ENCODE results near the gene PNPLA3. TPM values are rescaled to one million over a fixed set of nuclear protein-coding genes. Genes with fewer than 3 reads are reported as not detected.

The PNPLA3 gene
- total RNA-seq, 1 experiment from 2014 or later, result 0.36 TPM

DNA sequence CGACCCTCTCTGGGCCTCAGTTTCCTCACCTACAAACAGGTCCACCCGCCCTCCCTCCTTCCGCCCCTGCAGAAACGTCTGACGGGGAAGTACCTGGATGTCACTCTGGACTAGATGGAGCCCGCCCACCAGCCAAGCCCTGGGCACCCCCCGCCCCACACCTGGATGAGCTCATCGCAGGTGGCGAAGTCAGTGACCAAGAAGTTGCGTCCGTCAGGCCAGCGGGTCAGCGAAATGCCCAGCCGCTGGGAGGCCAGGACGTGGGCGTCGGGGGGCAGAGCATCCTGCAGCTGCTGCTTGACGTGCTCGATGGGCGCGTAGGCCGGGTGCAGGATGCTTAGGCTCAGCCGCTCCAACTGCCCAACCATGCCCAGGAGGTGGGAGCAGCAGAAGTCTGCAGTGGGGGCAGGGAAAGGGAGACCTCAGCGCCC is 32.7 kb upstream of the PNPLA3 start:
- ChIA-PET POLR2A (ENCODE audit: unreplicated experiment) (no interaction called here), CTCF (no interaction called here)
- H3F3A ChIP-seq (ENCODE audit: low read length, unreplicated experiment), result no peaks in the 10 kb centered on the region
- H3K4me3 ChIP-seq (ENCODE audit: low read length), result no peak overlapping the region
- intact Hi-C loops (cut with micrococcal nuclease), result no loop called here
- no peak overlapping the region for H3K4me2 ChIP-seq (ENCODE audit: low read length)
- H3K36me3 ChIP-seq (ENCODE audit: low read depth, low read length), result no peaks in the 10 kb centered on the region
- H3K9me3 ChIP-seq (ENCODE audit: low read length), result no peaks in the 10 kb centered on the region
- TF ChIP-seq EZH2phosphoT487 (IDR thresholded peaks at IDR 0.05; ENCODE audit: borderline replicate concordance, low read length) (no peak), EZH2 (IDR thresholded peaks at IDR 0.05; ENCODE audit: low read length, unreplicated experiment) (no peak)
- H2AFZ ChIP-seq (ENCODE audit: low read length), result no peak overlapping the region
- no peaks in the 10 kb centered on the region for H3K4me1 ChIP-seq (ENCODE audit: insufficient read depth, low read length)
- DNase-seq, result no peak
- H4K20me1 ChIP-seq (ENCODE audit: low read length), result no peaks in the 10 kb centered on the region
- no peak overlapping the region for H3K9ac ChIP-seq (ENCODE audit: low read length)
- no peak for ATAC-seq
- H3K9me2 ChIP-seq (replicated peaks; ENCODE audit: low read length), result no peaks in the 10 kb centered on the region
- H3K79me2 ChIP-seq (ENCODE audit: low read length), result no peaks in the 10 kb centered on the region
- BruUV-seq (replicated peaks), result no TSS peak
- peaks cover 27% of the 10 kb centered on the region for H3K27me3 ChIP-seq (ENCODE audit: low read length)
- no peak overlapping the region for H3K27ac ChIP-seq (ENCODE audit: low read length)

DNA sequence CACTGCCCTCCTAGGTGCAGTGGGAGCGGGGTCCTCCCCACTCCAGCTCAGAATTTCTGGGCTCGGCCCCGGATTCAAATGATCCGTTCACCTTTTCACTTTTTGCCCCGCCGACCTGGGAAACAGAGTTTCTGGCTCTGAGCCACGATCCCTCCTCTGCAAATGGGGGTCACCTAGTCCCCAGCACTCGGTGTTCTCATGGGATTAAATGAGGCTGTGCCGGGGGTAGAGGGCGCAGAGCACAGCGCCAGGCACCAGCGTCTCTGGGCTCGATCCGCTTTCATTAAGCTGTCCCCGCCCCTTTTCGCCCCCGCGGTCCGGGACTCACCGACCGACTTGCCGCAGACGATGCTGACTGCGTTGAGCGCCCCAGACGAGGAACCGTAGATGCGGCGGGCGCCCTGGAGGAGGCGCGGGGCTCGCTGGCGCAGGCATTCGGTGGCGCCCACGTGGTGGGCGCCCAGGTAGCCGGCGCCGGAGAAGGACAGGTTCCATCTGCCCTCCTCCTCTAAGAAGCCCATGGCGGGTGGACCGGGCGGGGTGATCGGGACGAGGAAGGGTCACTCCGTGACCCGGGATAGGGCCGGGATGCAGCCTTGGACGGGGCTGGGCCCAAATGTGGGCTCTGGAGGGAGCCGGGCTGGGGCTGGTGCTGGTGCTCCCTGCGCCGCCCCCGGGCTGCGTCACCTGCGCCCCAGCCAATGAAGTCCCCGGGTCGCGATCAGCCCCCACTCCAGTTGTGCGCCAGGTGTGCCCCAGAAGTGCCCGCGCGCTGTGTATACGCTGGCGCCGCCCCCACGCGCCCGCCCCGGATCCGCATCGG is 32.0 kb upstream of the PNPLA3 start, which contains the start of gene PNPLA5:
TSS of gene PNPLA5 (minus strand) at position 654 of the 823 bp plus-strand sequence. CDS start at position 521, 133 bp downstream.
- no peak for ATAC-seq
- H3K27ac ChIP-seq (ENCODE audit: low read length), result no peak within 1 kb of the TSS
- DNase-seq, result no peak

DNA sequence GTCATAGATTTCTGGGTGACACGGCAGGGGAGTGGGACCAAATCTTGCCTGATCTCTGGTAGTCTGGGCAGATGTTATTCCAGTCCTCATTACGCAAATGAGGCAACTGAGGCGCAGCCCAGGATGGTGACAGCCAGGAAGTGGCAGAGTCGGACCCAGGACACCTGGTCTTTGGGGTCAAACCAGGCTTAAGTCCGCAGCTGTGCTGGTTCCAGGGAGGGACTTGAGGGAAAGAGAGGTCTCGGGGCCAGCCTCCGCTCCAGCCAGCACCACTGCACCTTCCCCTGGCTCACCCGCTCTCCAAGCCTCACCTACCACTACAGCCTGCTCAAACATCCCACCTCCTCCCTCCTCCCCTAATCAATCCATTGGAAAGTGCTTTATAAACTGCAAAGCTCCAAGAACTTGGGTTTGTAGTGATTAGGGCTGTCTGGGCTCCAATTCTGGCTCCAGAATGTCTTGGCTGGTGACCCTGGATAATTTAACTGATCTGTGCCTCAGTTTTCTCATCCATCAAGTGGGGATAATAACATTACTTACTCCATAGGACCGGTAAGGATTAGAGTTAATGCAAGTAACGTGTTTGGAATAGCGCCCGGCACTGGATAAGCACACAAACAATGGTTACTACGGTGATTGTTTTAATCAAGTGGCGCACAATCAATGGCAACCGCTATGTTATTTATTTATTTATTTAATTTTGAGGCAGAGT is 31.3 kb upstream of the PNPLA3 start:
- no TSS peak for BruUV-seq (replicated peaks)

More for the DNA sequence above, 32.0 kb upstream of the PNPLA3 start, which contains the start of gene PNPLA5:
- no peaks in the 10 kb centered on the region for H3K36me3 ChIP-seq (ENCODE audit: low read depth, low read length)
- no peaks in the 10 kb centered on the region for H4K20me1 ChIP-seq (ENCODE audit: low read length)
- no peaks in the 10 kb centered on the region for H3K9me2 ChIP-seq (replicated peaks; ENCODE audit: low read length)
- no peak within 1 kb of the TSS for H3K4me3 ChIP-seq (ENCODE audit: low read length)
- H3K9ac ChIP-seq (ENCODE audit: low read length), result no peak within 1 kb of the TSS
- POLR2A ChIA-PET (ENCODE audit: unreplicated experiment), result no interaction called here
- H3F3A ChIP-seq (ENCODE audit: low read length, unreplicated experiment), result no peaks in the 10 kb centered on the region
- intact Hi-C loops (cut with micrococcal nuclease), result no loop called here
- H3K9me3 ChIP-seq (ENCODE audit: low read length), result no peaks in the 10 kb centered on the region
- CTCF ChIA-PET, result no interaction called here
- no peaks in the 10 kb centered on the region for H3K4me1 ChIP-seq (ENCODE audit: insufficient read depth, low read length)
- no TSS peak for BruUV-seq (replicated peaks)
- H3K27me3 ChIP-seq (ENCODE audit: low read length), result peaks cover 27% of the 10 kb centered on the region
- no peak for TF ChIP-seq EZH2phosphoT487 (IDR thresholded peaks at IDR 0.05; ENCODE audit: borderline replicate concordance, low read length)
- H2AFZ ChIP-seq (ENCODE audit: low read length), result no peak within 1 kb of the TSS
- H3K4me2 ChIP-seq (ENCODE audit: low read length), result no peak within 1 kb of the TSS
- no peaks in the 10 kb centered on the region for H3K79me2 ChIP-seq (ENCODE audit: low read length)

More for the DNA sequence above, 31.3 kb upstream of the PNPLA3 start:
- no peak overlapping the region for H3K4me2 ChIP-seq (ENCODE audit: low read length)
- H3K9me2 ChIP-seq (replicated peaks; ENCODE audit: low read length), result no peaks in the 10 kb centered on the region
- intact Hi-C loops (cut with micrococcal nuclease), result no loop called here
- no peaks in the 10 kb centered on the region for H3K36me3 ChIP-seq (ENCODE audit: low read depth, low read length)
- ChIA-PET POLR2A (ENCODE audit: unreplicated experiment) (no interaction called here), CTCF (no interaction called here)
- H4K20me1 ChIP-seq (ENCODE audit: low read length), result no peaks in the 10 kb centered on the region
- ATAC-seq (no peak), DNase-seq (no peak)
- H3F3A ChIP-seq (ENCODE audit: low read length, unreplicated experiment), result no peaks in the 10 kb centered on the region
- no peak overlapping the region for H2AFZ ChIP-seq (ENCODE audit: low read length)
- H3K79me2 ChIP-seq (ENCODE audit: low read length), result no peaks in the 10 kb centered on the region
- no peak overlapping the region for H3K9ac ChIP-seq (ENCODE audit: low read length)
- TF ChIP-seq, protein P1, sequence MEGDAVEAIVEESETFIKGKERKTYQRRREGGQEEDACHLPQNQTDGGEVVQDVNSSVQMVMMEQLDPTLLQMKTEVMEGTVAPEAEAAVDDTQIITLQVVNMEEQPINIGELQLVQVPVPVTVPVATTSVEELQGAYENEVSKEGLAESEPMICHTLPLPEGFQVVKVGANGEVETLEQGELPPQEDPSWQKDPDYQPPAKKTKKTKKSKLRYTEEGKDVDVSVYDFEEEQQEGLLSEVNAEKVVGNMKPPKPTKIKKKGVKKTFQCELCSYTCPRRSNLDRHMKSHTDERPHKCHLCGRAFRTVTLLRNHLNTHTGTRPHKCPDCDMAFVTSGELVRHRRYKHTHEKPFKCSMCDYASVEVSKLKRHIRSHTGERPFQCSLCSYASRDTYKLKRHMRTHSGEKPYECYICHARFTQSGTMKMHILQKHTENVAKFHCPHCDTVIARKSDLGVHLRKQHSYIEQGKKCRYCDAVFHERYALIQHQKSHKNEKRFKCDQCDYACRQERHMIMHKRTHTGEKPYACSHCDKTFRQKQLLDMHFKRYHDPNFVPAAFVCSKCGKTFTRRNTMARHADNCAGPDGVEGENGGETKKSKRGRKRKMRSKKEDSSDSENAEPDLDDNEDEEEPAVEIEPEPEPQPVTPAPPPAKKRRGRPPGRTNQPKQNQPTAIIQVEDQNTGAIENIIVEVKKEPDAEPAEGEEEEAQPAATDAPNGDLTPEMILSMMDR (conservative IDR thresholded peaks at IDR 0.05; ENCODE audit: low read depth, low read length), result no peak
- TF ChIP-seq EZH2 (IDR thresholded peaks at IDR 0.05; ENCODE audit: low read length, unreplicated experiment) (no peak), EZH2phosphoT487 (IDR thresholded peaks at IDR 0.05; ENCODE audit: borderline replicate concordance, low read length) (no peak)
- peaks cover 27% of the 10 kb centered on the region for H3K27me3 ChIP-seq (ENCODE audit: low read length)
- H3K27ac ChIP-seq (ENCODE audit: low read length), result no peak overlapping the region
- H3K4me3 ChIP-seq (ENCODE audit: low read length), result no peak overlapping the region
- no peaks in the 10 kb centered on the region for H3K9me3 ChIP-seq (ENCODE audit: low read length)
- H3K4me1 ChIP-seq (ENCODE audit: insufficient read depth, low read length), result peaks cover 1% of the 10 kb centered on the region; the same call in 1 of the 2 replicates
